Measurements from ENCODE around the gene ATRIP.
A peak's percentile ranks its signal among the peaks of the same experiment; 100 is the strongest.
"Not testable (repeated sequence)": the region's sequence is repeated elsewhere in the genome, so short reads cannot be mapped to it uniquely, and the experiment has no call there.

ATRIP gene

DNA sequence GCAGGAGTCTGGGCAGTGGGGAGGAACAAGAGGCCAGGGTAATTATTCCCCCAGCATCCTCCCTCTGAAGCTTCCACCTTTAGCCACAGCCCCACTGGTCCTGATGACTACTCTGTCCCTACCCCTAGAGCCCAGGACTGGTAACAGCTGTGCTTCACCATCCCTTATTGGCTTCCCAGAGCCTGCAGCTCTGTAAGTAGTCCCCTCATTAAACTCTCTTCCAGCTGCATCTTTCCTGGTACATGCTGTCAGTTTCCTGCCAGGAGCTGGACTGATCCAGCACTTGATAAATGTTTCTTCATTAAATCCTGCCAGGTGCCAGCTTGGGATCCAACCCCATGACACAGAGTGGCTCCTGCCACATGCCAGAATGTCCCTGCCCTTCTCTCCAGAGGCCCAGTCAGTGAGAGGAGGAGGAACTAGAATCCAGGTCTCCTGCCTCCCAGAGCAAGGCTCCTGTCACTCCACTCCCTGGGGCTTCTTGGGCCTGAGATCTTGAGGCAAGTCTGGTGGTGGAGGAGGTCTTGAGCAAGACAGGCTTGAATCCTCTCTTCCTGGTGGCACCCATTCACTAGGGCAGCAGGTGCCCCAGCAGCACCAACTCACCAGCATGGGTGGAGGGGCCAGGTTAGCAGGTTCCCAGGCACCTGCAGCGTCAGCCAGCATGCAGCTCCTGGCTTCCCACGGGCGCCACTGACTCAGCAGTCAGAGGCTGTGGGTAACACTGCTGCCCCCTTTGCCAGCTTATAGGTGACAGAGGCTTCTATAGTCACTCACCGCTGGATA lies 47.0 kb upstream of the ATRIP start:
- Histone ChIP-seq H3K27me3 (ENCODE audit: control insufficient read depth, low read length) (peaks cover 3% of the 10 kb centered on the region; the same call in 1 of the 2 replicates), H3K4me1 (ENCODE audit: control insufficient read depth, low read length) (no peaks in the 10 kb centered on the region), H3K27ac (ENCODE audit: low read depth, low read length) (no peak overlapping the region), H3F3A (ENCODE audit: control insufficient read depth, insufficient read depth) (no peaks in the 10 kb centered on the region), H4K20me1 (ENCODE audit: control insufficient read depth, insufficient read depth, low read depth, low read length) (no peaks in the 10 kb centered on the region), H3K36me3 (ENCODE audit: control insufficient read depth, low read length) (no peaks in the 10 kb centered on the region), H3K9me3 (ENCODE audit: control insufficient read depth, insufficient read depth, low read length) (no peaks in the 10 kb centered on the region), H3K9me2 (replicated peaks; ENCODE audit: control insufficient read depth, low read length) (no peaks in the 10 kb centered on the region), H3K79me2 (ENCODE audit: control insufficient read depth, low read length) (no peaks in the 10 kb centered on the region), H3K4me2 (ENCODE audit: low read length) (no peak overlapping the region), H3K4me3 (ENCODE audit: low read length) (no peak overlapping the region)
- TF ChIP-seq EZH2phosphoT487 (IDR thresholded peaks at IDR 0.05; ENCODE audit: borderline replicate concordance, low read length) = no peak
- TF ChIP-seq, protein P1, sequence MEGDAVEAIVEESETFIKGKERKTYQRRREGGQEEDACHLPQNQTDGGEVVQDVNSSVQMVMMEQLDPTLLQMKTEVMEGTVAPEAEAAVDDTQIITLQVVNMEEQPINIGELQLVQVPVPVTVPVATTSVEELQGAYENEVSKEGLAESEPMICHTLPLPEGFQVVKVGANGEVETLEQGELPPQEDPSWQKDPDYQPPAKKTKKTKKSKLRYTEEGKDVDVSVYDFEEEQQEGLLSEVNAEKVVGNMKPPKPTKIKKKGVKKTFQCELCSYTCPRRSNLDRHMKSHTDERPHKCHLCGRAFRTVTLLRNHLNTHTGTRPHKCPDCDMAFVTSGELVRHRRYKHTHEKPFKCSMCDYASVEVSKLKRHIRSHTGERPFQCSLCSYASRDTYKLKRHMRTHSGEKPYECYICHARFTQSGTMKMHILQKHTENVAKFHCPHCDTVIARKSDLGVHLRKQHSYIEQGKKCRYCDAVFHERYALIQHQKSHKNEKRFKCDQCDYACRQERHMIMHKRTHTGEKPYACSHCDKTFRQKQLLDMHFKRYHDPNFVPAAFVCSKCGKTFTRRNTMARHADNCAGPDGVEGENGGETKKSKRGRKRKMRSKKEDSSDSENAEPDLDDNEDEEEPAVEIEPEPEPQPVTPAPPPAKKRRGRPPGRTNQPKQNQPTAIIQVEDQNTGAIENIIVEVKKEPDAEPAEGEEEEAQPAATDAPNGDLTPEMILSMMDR (IDR thresholded peaks at IDR 0.05; ENCODE audit: low read depth, low read length, poor library complexity, severe bottlenecking) = no peak

DNA sequence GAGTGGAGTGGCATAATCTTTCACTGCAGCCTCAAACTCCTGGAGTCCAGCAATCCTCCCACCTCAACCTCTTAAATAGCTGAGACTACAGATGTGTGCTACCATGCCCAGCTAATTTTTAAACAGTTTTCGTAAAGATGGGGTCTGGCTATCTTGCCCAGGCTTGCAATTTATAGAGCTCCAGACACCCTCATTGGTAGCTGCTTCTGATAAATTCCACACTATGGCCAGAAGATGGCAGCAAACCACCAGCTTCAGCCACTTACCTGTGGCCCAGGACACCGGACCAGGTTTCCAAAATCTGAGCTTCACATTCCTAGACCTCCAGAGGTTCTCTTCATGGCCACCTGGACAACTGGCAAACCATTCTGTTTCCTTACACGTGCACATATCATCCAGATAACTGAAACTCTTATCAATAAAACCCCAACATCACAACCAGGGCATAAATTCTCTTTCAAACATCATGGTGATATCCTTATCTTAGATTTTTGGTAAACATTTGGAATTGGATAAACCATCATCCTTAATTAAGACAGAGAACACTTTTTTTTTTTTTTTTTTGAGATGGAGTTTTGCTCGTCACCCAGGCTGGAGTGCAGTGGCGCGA lies 45.6 kb upstream of the ATRIP start:
- no peaks in the 10 kb centered on the region for H3K36me3 ChIP-seq (ENCODE audit: control insufficient read depth, low read length)
- no peaks in the 10 kb centered on the region for H3K9me2 ChIP-seq (replicated peaks; ENCODE audit: control insufficient read depth, low read length)
- H4K20me1 ChIP-seq (ENCODE audit: control insufficient read depth, insufficient read depth, low read depth, low read length) = no peaks in the 10 kb centered on the region
- no peaks in the 10 kb centered on the region for H3K79me2 ChIP-seq (ENCODE audit: control insufficient read depth, low read length)
- no peak overlapping the region for H3K4me3 ChIP-seq (ENCODE audit: low read length)
- H3K4me2 ChIP-seq (ENCODE audit: low read length) = no peak overlapping the region
- H3K4me1 ChIP-seq (ENCODE audit: control insufficient read depth, low read length) = no peaks in the 10 kb centered on the region
- H3K9me3 ChIP-seq (ENCODE audit: control insufficient read depth, insufficient read depth, low read length) = no peaks in the 10 kb centered on the region
- H3F3A ChIP-seq (ENCODE audit: control insufficient read depth, insufficient read depth) = no peaks in the 10 kb centered on the region
- TF ChIP-seq, protein P1 (IDR thresholded peaks at IDR 0.05; ENCODE audit: low read depth, low read length, poor library complexity, severe bottlenecking) = peak; percentile 83
- TF ChIP-seq EZH2phosphoT487 (IDR thresholded peaks at IDR 0.05; ENCODE audit: borderline replicate concordance, low read length) = no peak
- H3K27ac ChIP-seq (ENCODE audit: low read depth, low read length) = no peak overlapping the region
- H3K27me3 ChIP-seq (ENCODE audit: control insufficient read depth, low read length) = no peaks in the 10 kb centered on the region

DNA sequence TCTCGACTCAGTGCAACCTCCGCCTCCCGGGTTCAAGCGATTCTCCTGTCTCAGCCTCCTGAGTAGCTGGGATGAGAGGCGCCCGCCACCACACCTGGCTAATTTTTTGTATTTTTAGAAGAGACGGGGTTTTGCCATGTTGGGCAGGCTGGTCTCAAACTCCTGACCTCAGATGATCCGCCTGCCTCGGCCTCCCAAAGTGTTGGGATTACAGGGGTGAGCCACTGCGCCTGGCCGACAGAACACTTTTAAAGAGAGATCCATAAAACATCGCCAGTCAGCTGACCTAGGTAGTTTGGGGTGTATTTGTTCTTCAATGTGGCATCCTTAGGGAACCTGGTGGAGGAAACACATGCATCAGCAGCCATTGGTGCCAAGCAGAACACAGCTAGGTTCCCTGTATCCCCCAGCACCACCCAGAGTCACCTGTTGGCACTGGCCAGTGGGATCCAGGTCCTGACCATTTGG lies 45.1 kb upstream of the ATRIP start:
- not testable (repeated sequence) for H3K4me1 ChIP-seq (ENCODE audit: control insufficient read depth, low read length); H3K9me2 ChIP-seq (replicated peaks; ENCODE audit: control insufficient read depth, low read length); H3K4me2 ChIP-seq (ENCODE audit: low read length); H3K36me3 ChIP-seq (ENCODE audit: control insufficient read depth, low read length); H3K79me2 ChIP-seq (ENCODE audit: control insufficient read depth, low read length); H4K20me1 ChIP-seq (ENCODE audit: control insufficient read depth, insufficient read depth, low read depth, low read length); H3K27ac ChIP-seq (ENCODE audit: low read depth, low read length); H3F3A ChIP-seq (ENCODE audit: control insufficient read depth, insufficient read depth); H3K9me3 ChIP-seq (ENCODE audit: control insufficient read depth, insufficient read depth, low read length); H3K27me3 ChIP-seq (ENCODE audit: control insufficient read depth, low read length); H3K4me3 ChIP-seq (ENCODE audit: low read length)

DNA sequence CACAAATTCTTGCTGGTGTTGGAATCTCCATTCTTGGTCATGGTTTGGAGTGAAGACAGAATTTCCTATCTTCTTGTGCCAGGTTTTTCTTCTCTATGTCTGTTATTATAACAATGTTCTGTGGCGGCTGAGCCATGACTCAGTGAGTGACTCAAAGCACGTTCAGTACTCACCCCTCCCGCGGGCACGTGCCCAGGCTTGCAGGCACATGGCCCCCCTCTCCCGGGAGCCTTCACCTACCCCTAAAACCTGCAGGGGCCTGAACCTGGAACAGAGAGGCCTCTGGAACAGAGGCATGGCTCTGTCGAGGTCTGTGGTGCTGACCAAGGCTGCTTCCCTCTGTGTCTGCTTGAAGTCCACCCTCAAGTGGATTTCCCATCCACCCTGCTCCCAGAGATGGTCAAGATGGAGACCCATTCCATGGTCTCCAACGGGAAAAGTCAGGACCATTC lies 44.2 kb upstream of the ATRIP start:
- H4K20me1 ChIP-seq (ENCODE audit: control insufficient read depth, insufficient read depth, low read depth, low read length) = no peaks in the 10 kb centered on the region
- no peaks in the 10 kb centered on the region for H3K4me1 ChIP-seq (ENCODE audit: control insufficient read depth, low read length)
- TF ChIP-seq, protein P1 (IDR thresholded peaks at IDR 0.05; ENCODE audit: low read depth, low read length, poor library complexity, severe bottlenecking) = no peak
- H3K27me3 ChIP-seq (ENCODE audit: control insufficient read depth, low read length) = no peaks in the 10 kb centered on the region
- no peak overlapping the region for H3K4me3 ChIP-seq (ENCODE audit: low read length)
- no peaks in the 10 kb centered on the region for H3K79me2 ChIP-seq (ENCODE audit: control insufficient read depth, low read length)
- no peaks in the 10 kb centered on the region for H3K9me3 ChIP-seq (ENCODE audit: control insufficient read depth, insufficient read depth, low read length)
- no peaks in the 10 kb centered on the region for H3K36me3 ChIP-seq (ENCODE audit: control insufficient read depth, low read length)
- H3K4me2 ChIP-seq (ENCODE audit: low read length) = no peak overlapping the region
- no peaks in the 10 kb centered on the region for H3F3A ChIP-seq (ENCODE audit: control insufficient read depth, insufficient read depth)
- H3K27ac ChIP-seq (ENCODE audit: low read depth, low read length) = no peak overlapping the region
- no peaks in the 10 kb centered on the region for H3K9me2 ChIP-seq (replicated peaks; ENCODE audit: control insufficient read depth, low read length)
